Liver (tissue), 3 donors: ENCODE results near the gene TRIM69.

Source experiments
- EGR1 ChIP-seq, 2 donors: IDR thresholded peaks; 2 replicates each; pipeline ENCODE4 v1.6.1; 2016 to 2018; ENCODE audit warnings: antibody characterized with exemption in 2 of 2, low read depth in 2 of 2
- GABPA ChIP-seq, 2 donors: IDR thresholded peaks in 1 of 2; conservative IDR thresholded peaks in 1 of 2; 2 replicates each; pipeline ENCODE4 v1.6.1; 2016; ENCODE audit warnings: antibody characterized with exemption in 2 of 2, mild to moderate bottlenecking in 1 of 2, moderate library complexity in 1 of 2
- JUND ChIP-seq, 2 donors: IDR thresholded peaks; 2 replicates each; pipeline ENCODE4 v1.6.1; 2016; ENCODE audit warnings: antibody characterized with exemption in 2 of 2
- RAD21 ChIP-seq, 2 donors: IDR thresholded peaks; 2 replicates each; pipeline ENCODE4 v1.6.1; 2016; ENCODE audit warnings: antibody characterized with exemption in 2 of 2, mild to moderate bottlenecking in 2 of 2
- SP1 ChIP-seq: IDR thresholded peaks from 2 replicates; pipeline ENCODE4 v1.6.1; 2018; ENCODE audit warnings: antibody characterized with exemption, mild to moderate bottlenecking
- TAF1 ChIP-seq: conservative IDR thresholded peaks from 2 replicates; pipeline ENCODE4 v1.6.1; 2016; ENCODE audit warnings: antibody characterized with exemption, mild to moderate bottlenecking
- YY1 ChIP-seq: IDR thresholded peaks from 2 replicates; pipeline ENCODE4 v1.6.1; 2016; ENCODE audit warnings: antibody characterized with exemption, mild to moderate bottlenecking
- TF ChIP-seq, protein P1 (sequence below): fragments of 150-350 bp; IDR thresholded peaks from 2 replicates; pipeline ENCODE4 v1.5.1; 2017; ENCODE audit warnings: improper control_type of control experiment, low read depth, low read length; ENCODE audit not compliant: missing input control
- TF ChIP-seq, protein P2 (sequence below): IDR thresholded peaks from 2 replicates; pipeline ENCODE4 v1.6.1; 2016; ENCODE audit warnings: antibody characterized with exemption
- TF ChIP-seq, protein P3 (sequence below): IDR thresholded peaks from 2 replicates; pipeline ENCODE4 v1.6.1; 2016; ENCODE audit warnings: antibody characterized with exemption
- TF ChIP-seq, protein P4 (sequence below): IDR thresholded peaks from 2 replicates; pipeline ENCODE4 v1.6.1; 2016; ENCODE audit warnings: antibody characterized with exemption, mild to moderate bottlenecking
- TF ChIP-seq, protein P5 (sequence below): IDR thresholded peaks from 2 replicates; pipeline ENCODE4 v1.6.1; 2016; ENCODE audit warnings: antibody characterized with exemption
- donor health status: healthy.
- donor health status: healthy.

DNA sequence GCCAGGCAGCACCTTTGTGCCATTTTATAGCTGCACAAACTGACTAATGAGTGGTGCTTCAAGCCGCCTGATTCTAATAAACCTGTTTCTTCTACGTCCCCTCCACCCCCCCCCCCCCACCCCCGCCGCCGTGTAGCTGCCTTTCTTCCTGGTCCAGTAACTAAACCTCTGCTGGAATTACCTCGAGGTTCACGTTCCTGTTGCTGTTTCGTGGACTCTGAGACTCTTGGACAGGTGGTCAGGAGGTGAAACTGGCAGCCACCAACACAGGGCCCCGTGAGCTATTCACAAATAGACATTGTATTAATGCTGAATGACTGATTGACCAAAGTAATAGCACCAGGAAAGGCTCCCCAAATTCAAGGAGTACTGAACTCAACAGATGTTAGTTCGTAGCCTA, 73.9 kb downstream of the TRIM69 start:
- no peak for TF ChIP-seq GABPA (IDR thresholded peaks at IDR 0.05 in 1 of 2, conservative IDR thresholded peaks at IDR 0.05 in 1 of 2)
- TF ChIP-seq, protein P1, sequence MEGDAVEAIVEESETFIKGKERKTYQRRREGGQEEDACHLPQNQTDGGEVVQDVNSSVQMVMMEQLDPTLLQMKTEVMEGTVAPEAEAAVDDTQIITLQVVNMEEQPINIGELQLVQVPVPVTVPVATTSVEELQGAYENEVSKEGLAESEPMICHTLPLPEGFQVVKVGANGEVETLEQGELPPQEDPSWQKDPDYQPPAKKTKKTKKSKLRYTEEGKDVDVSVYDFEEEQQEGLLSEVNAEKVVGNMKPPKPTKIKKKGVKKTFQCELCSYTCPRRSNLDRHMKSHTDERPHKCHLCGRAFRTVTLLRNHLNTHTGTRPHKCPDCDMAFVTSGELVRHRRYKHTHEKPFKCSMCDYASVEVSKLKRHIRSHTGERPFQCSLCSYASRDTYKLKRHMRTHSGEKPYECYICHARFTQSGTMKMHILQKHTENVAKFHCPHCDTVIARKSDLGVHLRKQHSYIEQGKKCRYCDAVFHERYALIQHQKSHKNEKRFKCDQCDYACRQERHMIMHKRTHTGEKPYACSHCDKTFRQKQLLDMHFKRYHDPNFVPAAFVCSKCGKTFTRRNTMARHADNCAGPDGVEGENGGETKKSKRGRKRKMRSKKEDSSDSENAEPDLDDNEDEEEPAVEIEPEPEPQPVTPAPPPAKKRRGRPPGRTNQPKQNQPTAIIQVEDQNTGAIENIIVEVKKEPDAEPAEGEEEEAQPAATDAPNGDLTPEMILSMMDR: no peak
- TF ChIP-seq, protein P2, sequence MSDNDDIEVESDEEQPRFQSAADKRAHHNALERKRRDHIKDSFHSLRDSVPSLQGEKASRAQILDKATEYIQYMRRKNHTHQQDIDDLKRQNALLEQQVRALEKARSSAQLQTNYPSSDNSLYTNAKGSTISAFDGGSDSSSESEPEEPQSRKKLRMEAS: no peak
- no peak for TF ChIP-seq YY1
- TF ChIP-seq, protein P3, sequence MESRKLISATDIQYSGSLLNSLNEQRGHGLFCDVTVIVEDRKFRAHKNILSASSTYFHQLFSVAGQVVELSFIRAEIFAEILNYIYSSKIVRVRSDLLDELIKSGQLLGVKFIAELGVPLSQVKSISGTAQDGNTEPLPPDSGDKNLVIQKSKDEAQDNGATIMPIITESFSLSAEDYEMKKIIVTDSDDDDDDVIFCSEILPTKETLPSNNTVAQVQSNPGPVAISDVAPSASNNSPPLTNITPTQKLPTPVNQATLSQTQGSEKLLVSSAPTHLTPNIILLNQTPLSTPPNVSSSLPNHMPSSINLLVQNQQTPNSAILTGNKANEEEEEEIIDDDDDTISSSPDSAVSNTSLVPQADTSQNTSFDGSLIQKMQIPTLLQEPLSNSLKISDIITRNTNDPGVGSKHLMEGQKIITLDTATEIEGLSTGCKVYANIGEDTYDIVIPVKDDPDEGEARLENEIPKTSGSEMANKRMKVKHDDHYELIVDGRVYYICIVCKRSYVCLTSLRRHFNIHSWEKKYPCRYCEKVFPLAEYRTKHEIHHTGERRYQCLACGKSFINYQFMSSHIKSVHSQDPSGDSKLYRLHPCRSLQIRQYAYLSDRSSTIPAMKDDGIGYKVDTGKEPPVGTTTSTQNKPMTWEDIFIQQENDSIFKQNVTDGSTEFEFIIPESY: no peak
- TF ChIP-seq, protein P4, sequence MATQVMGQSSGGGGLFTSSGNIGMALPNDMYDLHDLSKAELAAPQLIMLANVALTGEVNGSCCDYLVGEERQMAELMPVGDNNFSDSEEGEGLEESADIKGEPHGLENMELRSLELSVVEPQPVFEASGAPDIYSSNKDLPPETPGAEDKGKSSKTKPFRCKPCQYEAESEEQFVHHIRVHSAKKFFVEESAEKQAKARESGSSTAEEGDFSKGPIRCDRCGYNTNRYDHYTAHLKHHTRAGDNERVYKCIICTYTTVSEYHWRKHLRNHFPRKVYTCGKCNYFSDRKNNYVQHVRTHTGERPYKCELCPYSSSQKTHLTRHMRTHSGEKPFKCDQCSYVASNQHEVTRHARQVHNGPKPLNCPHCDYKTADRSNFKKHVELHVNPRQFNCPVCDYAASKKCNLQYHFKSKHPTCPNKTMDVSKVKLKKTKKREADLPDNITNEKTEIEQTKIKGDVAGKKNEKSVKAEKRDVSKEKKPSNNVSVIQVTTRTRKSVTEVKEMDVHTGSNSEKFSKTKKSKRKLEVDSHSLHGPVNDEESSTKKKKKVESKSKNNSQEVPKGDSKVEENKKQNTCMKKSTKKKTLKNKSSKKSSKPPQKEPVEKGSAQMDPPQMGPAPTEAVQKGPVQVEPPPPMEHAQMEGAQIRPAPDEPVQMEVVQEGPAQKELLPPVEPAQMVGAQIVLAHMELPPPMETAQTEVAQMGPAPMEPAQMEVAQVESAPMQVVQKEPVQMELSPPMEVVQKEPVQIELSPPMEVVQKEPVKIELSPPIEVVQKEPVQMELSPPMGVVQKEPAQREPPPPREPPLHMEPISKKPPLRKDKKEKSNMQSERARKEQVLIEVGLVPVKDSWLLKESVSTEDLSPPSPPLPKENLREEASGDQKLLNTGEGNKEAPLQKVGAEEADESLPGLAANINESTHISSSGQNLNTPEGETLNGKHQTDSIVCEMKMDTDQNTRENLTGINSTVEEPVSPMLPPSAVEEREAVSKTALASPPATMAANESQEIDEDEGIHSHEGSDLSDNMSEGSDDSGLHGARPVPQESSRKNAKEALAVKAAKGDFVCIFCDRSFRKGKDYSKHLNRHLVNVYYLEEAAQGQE: no peak
- TF ChIP-seq EGR1 (IDR thresholded peaks at IDR 0.05; ENCODE audit: low read depth in 2 of 2): no peak
- no peak for TF ChIP-seq SP1
- no peak for TF ChIP-seq RAD21 (IDR thresholded peaks at IDR 0.05)
- TF ChIP-seq JUND (IDR thresholded peaks at IDR 0.05): no peak
- TF ChIP-seq, protein P5, sequence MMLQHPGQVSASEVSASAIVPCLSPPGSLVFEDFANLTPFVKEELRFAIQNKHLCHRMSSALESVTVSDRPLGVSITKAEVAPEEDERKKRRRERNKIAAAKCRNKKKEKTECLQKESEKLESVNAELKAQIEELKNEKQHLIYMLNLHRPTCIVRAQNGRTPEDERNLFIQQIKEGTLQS: no peak
- TF ChIP-seq TAF1: no peak
